ENCODE measurements around the gene STX3.

GRCh38 chr11:59724066-59724465 lies 31.1 kb upstream of the STX3 start:
- TF ChIP-seq CTCF (IDR thresholded peaks at IDR 0.05) (no peak), POLR2A (IDR thresholded peaks at IDR 0.05) (no peak)
